K562 (cell line): ENCODE data around the gene PLPP6. TPM values are rescaled to one million over a fixed set of nuclear protein-coding genes. Genes with fewer than 3 reads are reported as not detected.

Experiments
- FOXJ2 ChIP-seq: fragments of 200-800 bp; sonication (Bioruptor generic); IDR thresholded peaks from 2 replicates; pipeline ENCODE4 v1.6.1; 2016; ENCODE audit warnings: missing genetic modification characterization, missing compliant biosample characterization
- MGA ChIP-seq: fragments of 450-650 bp; IDR thresholded peaks from 2 replicates; pipeline ENCODE4 v1.6.1; 2016; ENCODE audit warnings: mild to moderate bottlenecking, moderate library complexity
- NFIX ChIP-seq: fragments of 250-450 bp; sonication (Bioruptor Pico); IDR thresholded peaks from 2 replicates; pipeline ENCODE4 v1.4.0; 2020; ENCODE audit warnings: low read depth, mild to moderate bottlenecking, moderate library complexity
- ZNF324 ChIP-seq: fragments of 250-450 bp; sonication (Bioruptor Pico); IDR thresholded peaks from 2 replicates; pipeline ENCODE4 v1.4.0; 2020; ENCODE audit warnings: mild to moderate bottlenecking
- polyA plus RNA-seq, 8 experiments: library from polyadenylated mRNA; depleted of rRNA in 4 of 8; stranded (reverse) in 5 of 8; unstranded in 3 of 8; fragments of >200 nt; fragmentation: Nextera tagmentation in 2 of 8; fragmentation: Illumina TruSeq in 1 of 8; extraction: Ambion mirVana in 2 of 8; extraction: Trizol in 1 of 8; gene quantifications; 2 replicates each; pipeline versions ENCODE4 v1.2.1 to v1.2.3, GENCODE V29; 2011 to 2014; ENCODE audit warnings: inconsistent platforms in 1 of 8, missing spikeins in 1 of 8
- total RNA-seq, 7 experiments: library from RNA; depleted of rRNA in 6 of 7; stranded (reverse); fragments of >200 nt in 6 of 7; fragmentation: Illumina TruSeq in 2 of 7; extraction: Trizol in 2 of 7; gene quantifications; 2 replicates each; pipeline versions ENCODE4 v1.2.1 to v1.2.3, GENCODE V29; 2011 to 2021; ENCODE audit warnings: low replicate concordance in 1 of 7

PLPP6 gene
- total and polyA plus RNA-seq, 9 of the 15 experiments (the other 6 are each of a cell fraction or from before 2014, with no cell fraction given), result 1.9 to 8.9 (median 5.6) TPM

DNA sequence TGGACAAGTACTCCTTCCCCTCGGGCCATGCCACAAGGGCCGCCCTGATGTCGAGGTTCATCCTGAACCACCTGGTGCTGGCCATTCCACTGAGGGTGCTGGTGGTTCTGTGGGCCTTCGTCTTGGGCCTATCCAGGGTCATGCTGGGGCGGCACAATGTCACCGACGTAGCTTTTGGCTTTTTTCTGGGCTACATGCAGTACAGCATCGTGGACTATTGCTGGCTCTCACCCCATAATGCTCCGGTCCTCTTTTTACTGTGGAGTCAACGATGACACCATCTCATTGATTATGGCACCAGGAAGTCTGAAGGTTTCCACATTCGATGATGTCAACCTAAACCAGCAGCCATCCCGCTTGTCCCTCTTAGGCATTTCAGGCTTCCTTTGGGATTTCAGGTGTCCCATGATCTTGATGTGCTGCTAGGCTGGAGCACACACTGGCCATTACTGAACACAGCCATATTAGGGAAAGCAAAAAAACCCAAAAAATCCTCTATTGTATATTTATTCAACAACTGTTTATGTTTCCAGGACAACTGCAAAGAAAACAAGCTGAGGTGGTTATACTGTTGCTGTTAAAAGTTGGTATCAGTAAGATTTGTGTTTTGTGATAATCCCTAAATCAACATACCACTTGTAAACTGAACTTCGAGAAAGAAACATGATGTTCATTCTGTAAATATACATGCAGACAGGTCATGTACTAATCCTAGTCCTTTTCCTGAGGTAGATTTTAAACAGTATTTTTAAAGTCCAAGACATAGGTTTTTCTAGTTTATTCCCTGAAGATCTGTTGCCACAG is 1.1 kb downstream of the PLPP6 start (continued):
- TF ChIP-seq MGA (peak; percentile 69), NFIX (no peak), ZNF324 (CRISPR knock-in tag) (no peak), FOXJ2 (tag) (peak; percentile 97)
